ENCODE data around the gene CAPG.
"Not testable (repeated sequence)": the region's sequence is repeated elsewhere in the genome, so short reads cannot be mapped to it uniquely, and the experiment has no call there.

CAPG gene

DNA sequence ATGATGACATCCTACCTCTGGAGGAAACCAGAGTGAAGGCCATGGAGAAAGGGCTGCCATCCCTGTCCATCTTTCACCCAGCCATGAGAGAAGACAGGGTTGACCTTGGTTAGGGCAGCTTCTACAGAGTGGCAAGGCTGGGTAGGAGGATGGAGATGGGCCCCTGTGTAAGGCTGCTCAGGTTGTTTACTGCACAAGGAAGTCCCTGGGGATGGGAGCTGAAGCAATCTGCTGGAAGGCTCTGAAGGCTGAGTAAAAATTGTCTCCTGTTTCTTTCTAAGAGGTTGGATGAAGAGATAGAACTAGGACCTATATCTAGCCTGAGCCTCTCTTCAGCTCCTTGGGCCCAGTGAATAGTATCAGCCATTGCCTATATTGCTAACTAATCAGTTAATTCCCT, 41.2 kb downstream of the CAPG start:
- H3K36me3 ChIP-seq: peaks cover 35% of the 10 kb centered on the region

GRCh38 chr2:85367180-85367579, 43.0 kb downstream of the CAPG start:
- Histone ChIP-seq H3K27ac (no peak overlapping the region), H3K9me3 (no peaks in the 10 kb centered on the region), H3K4me3 (ENCODE audit: low read depth in 1 of 2, low read length in 1 of 2) (no peak overlapping the region), H3K4me1 (ENCODE audit: control insufficient read depth in 1 of 2, insufficient read depth in 1 of 2, low read depth in 1 of 2, low read length in 1 of 2) (peaks cover 4 to 9% of the 10 kb centered on the region in 2 experiments), H3K27me3 (no peaks in the 10 kb centered on the region), H3K36me3 (peaks cover 51% of the 10 kb centered on the region)
- TF ChIP-seq, protein P1, sequence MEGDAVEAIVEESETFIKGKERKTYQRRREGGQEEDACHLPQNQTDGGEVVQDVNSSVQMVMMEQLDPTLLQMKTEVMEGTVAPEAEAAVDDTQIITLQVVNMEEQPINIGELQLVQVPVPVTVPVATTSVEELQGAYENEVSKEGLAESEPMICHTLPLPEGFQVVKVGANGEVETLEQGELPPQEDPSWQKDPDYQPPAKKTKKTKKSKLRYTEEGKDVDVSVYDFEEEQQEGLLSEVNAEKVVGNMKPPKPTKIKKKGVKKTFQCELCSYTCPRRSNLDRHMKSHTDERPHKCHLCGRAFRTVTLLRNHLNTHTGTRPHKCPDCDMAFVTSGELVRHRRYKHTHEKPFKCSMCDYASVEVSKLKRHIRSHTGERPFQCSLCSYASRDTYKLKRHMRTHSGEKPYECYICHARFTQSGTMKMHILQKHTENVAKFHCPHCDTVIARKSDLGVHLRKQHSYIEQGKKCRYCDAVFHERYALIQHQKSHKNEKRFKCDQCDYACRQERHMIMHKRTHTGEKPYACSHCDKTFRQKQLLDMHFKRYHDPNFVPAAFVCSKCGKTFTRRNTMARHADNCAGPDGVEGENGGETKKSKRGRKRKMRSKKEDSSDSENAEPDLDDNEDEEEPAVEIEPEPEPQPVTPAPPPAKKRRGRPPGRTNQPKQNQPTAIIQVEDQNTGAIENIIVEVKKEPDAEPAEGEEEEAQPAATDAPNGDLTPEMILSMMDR (IDR thresholded peaks at IDR 0.05): no peak

More for the DNA sequence above, 41.2 kb downstream of the CAPG start:
- H3K4me3 ChIP-seq (ENCODE audit: low read depth in 1 of 2, low read length in 1 of 2): no peak overlapping the region
- no peaks in the 10 kb centered on the region for H3K27me3 ChIP-seq
- TF ChIP-seq, protein P1 (IDR thresholded peaks at IDR 0.05): no peak
- H3K4me1 ChIP-seq (ENCODE audit: control insufficient read depth in 1 of 2, insufficient read depth in 1 of 2, low read depth in 1 of 2, low read length in 1 of 2): peaks cover 4 to 9% of the 10 kb centered on the region in 2 experiments
- no peaks in the 10 kb centered on the region for H3K9me3 ChIP-seq
- H3K27ac ChIP-seq: no peak overlapping the region

GRCh38 chr2:85362653-85363387, 47.3 kb downstream of the CAPG start:
- H3K27me3 ChIP-seq; H3K4me3 ChIP-seq (ENCODE audit: low read depth in 1 of 2, low read length in 1 of 2); H3K27ac ChIP-seq; H3K9me3 ChIP-seq; H3K4me1 ChIP-seq (ENCODE audit: control insufficient read depth in 1 of 2, insufficient read depth in 1 of 2, low read depth in 1 of 2, low read length in 1 of 2): not testable (repeated sequence)
- H3K36me3 ChIP-seq: peaks cover 35% of the 10 kb centered on the region

- Histone ChIP-seq H3K4me1 (ENCODE audit: control insufficient read depth in 1 of 2, insufficient read depth in 1 of 2, low read depth in 1 of 2, low read length in 1 of 2) (peaks cover 21 to 27% of the 10 kb centered on the region in 2 experiments), H3K27ac (no peak overlapping the region), H3K27me3 (no peaks in the 10 kb centered on the region), H3K9me3 (no peaks in the 10 kb centered on the region), H3K36me3 (peaks cover 15% of the 10 kb centered on the region), H3K4me3 (ENCODE audit: low read depth in 1 of 2, low read length in 1 of 2) (no peak overlapping the region)
- TF ChIP-seq, protein P1 (IDR thresholded peaks at IDR 0.05): no peak
Observed at GRCh38 chr2:85357736-85358135, 52.4 kb downstream of the CAPG start.

- Histone ChIP-seq H3K27ac (no peak overlapping the region), H3K36me3 (peaks cover 8% of the 10 kb centered on the region), H3K4me3 (ENCODE audit: low read depth in 1 of 2, low read length in 1 of 2) (no peak overlapping the region), H3K9me3 (no peaks in the 10 kb centered on the region), H3K4me1 (ENCODE audit: control insufficient read depth in 1 of 2, insufficient read depth in 1 of 2, low read depth in 1 of 2, low read length in 1 of 2) (peaks cover 21 to 27% of the 10 kb centered on the region in 2 experiments), H3K27me3 (no peaks in the 10 kb centered on the region)
- TF ChIP-seq, protein P1 (IDR thresholded peaks at IDR 0.05): no peak
Observed at GRCh38 chr2:85356186-85356585, 54.0 kb downstream of the CAPG start.

- Histone ChIP-seq H3K36me3 (peaks cover 11% of the 10 kb centered on the region), H3K4me1 (ENCODE audit: control insufficient read depth in 1 of 2, insufficient read depth in 1 of 2, low read depth in 1 of 2, low read length in 1 of 2) (peaks cover 21 to 27% of the 10 kb centered on the region in 2 experiments), H3K27me3 (no peaks in the 10 kb centered on the region), H3K4me3 (ENCODE audit: low read depth in 1 of 2, low read length in 1 of 2) (peak overlapping the region in 1 of 2 experiments; percentile 67), H3K27ac (no peak overlapping the region), H3K9me3 (no peaks in the 10 kb centered on the region)
- TF ChIP-seq, protein P1 (IDR thresholded peaks at IDR 0.05): no peak
Observed at GRCh38 chr2:85355521-85355920, 54.6 kb downstream of the CAPG start.

All from neutrophil (primary cell).